Lung microvascular endothelial cell (primary cell): ENCODE results near the gene ZNF248. TPM values are rescaled to one million over a fixed set of nuclear protein-coding genes. Genes with fewer than 3 reads are reported as not detected.

ENCODE experiments used
- DNase-seq, 2 donors: peaks; one replicate each; pipeline versions ENCODE4 v3.0.0 to v3.0.0-alpha.2; 2010; ENCODE audit warnings: low read depth in 2 of 2
- total RNA-seq: library from RNA; depleted of rRNA; stranded (reverse); fragments of >200 nt; gene quantifications from 2 replicates; pipeline ENCODE4 v1.2.1, GENCODE V29; 2014

ZNF248 gene
- total RNA-seq, 1 donor from 2014 or later = 5.6 TPM

GRCh38 chr10:37826806-37827205, 30.6 kb downstream of the ZNF248 start:
- no peak for DNase-seq

- DNase-seq = no peak
Measured at GRCh38 chr10:37821237-37821636, 36.2 kb downstream of the ZNF248 start.

GRCh38 chr10:37819797-37820196, 37.6 kb downstream of the ZNF248 start:
- no peak for DNase-seq

- DNase-seq = no peak
Measured at GRCh38 chr10:37816290-37816689, 41.1 kb downstream of the ZNF248 start.

- DNase-seq = no peak
Measured at GRCh38 chr10:37813763-37814162, 43.6 kb downstream of the ZNF248 start.

- DNase-seq = no peak
Measured at GRCh38 chr10:37812290-37812689, 45.1 kb downstream of the ZNF248 start.

GRCh38 chr10:37803269-37803668, 54.1 kb downstream of the ZNF248 start:
- no peak for DNase-seq

- no peak for DNase-seq
Measured at GRCh38 chr10:37801557-37801956, 55.9 kb downstream of the ZNF248 start.

- DNase-seq = no peak
Measured at GRCh38 chr10:37794305-37794976, 63.0 kb downstream of the ZNF248 start.

GRCh38 chr10:37789590-37789989, 67.8 kb downstream of the ZNF248 start:
- DNase-seq = no peak

GRCh38 chr10:37784678-37785077, 72.7 kb downstream of the ZNF248 start:
- DNase-seq = no peak

- DNase-seq = no peak
Measured at GRCh38 chr10:37780536-37780935, 76.9 kb downstream of the ZNF248 start.

- DNase-seq = no peak
Measured at GRCh38 chr10:37777056-37777455, 80.4 kb downstream of the ZNF248 start.

GRCh38 chr10:37775612-37776011, 81.8 kb downstream of the ZNF248 start:
- no peak for DNase-seq

GRCh38 chr10:37774351-37774750, 83.1 kb downstream of the ZNF248 start:
- DNase-seq = no peak

GRCh38 chr10:37765216-37765615, 92.2 kb downstream of the ZNF248 start:
- DNase-seq = no peak

- no peak for DNase-seq
Measured at GRCh38 chr10:37763132-37763531, 94.3 kb downstream of the ZNF248 start.

GRCh38 chr10:37762287-37762686, 95.1 kb downstream of the ZNF248 start:
- no peak for DNase-seq

- no peak for DNase-seq
Measured at GRCh38 chr10:37760817-37761216, 96.6 kb downstream of the ZNF248 start.

- DNase-seq = no peak
Measured at GRCh38 chr10:37758074-37758473, 99.3 kb downstream of the ZNF248 start.

- peak in 1 of 2 donors; percentile 4 for DNase-seq
Measured at GRCh38 chr10:37754538-37755323, 102.7 kb downstream of the ZNF248 start.

- no peak for DNase-seq
Measured at GRCh38 chr10:37752334-37752875, 105.0 kb downstream of the ZNF248 start.

GRCh38 chr10:37748170-37748569, 109.2 kb downstream of the ZNF248 start:
- no peak for DNase-seq
